ENCODE results near the gene E2F2. TPM values are rescaled to one million over a fixed set of nuclear protein-coding genes. Genes with fewer than 3 reads are reported as not detected.

E2F2 gene
- total and polyA plus RNA-seq, 2 of the 13 experiments (the other 11 are each of a cell fraction or from before 2014, with no cell fraction given), result 0.65 to 6.6 TPM

DNA sequence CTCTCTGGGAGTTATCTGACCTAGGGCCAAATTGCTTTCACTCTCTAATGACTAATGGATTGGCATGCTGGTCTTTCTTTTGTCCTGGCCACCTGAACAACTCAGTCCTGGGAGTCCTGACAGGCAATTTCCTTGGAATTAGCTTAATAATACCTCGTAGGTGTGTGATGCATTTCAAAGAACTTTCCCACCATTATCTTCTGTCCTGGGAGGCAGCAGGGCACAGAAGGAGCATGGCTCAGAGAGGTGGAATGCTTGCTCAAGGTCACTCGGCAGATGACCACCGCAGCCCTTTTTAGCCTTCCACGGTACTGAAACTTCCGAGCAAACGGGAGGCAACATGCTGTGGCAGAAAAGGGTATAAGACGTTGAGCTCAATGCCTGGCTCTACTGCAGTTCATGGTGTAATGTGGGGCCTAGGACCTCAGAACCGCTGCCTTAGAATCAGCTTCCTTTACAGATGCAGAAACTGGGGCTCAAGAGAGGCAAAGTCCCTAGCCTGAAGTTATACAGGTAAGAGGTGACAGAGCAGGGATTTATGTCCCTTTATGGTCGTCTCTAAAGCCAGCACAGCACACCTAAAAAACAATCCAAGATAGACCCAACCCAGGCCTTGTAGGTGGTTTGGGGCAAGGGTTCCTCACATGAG is 25.1 kb upstream of the E2F2 start (continued):
- TF ChIP-seq, protein P1, sequence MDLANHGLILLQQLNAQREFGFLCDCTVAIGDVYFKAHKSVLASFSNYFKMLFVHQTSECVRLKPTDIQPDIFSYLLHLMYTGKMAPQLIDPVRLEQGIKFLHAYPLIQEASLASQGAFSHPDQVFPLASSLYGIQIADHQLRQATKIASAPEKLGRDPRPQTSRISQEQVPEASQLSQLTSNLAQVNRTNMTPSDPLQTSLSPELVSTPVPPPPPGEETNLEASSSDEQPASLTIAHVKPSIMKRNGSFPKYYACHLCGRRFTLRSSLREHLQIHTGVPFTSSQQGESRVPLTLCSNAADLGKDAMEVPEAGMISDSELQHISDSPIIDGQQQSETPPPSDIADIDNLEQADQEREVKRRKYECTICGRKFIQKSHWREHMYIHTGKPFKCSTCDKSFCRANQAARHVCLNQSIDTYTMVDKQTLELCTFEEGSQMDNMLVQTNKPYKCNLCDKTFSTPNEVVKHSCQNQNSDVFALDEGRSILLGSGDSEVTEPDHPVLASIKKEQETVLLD (CRISPR knock-in tag; IDR thresholded peaks at IDR 0.05; ENCODE audit: low read depth), result no peak
- no peak for TF ChIP-seq ZNF569 (CRISPR knock-in tag; IDR thresholded peaks at IDR 0.05; ENCODE audit: borderline replicate concordance)
- TF ChIP-seq ZNF354B (CRISPR knock-in tag; IDR thresholded peaks at IDR 0.05), result no peak
- TF ChIP-seq, protein P2, sequence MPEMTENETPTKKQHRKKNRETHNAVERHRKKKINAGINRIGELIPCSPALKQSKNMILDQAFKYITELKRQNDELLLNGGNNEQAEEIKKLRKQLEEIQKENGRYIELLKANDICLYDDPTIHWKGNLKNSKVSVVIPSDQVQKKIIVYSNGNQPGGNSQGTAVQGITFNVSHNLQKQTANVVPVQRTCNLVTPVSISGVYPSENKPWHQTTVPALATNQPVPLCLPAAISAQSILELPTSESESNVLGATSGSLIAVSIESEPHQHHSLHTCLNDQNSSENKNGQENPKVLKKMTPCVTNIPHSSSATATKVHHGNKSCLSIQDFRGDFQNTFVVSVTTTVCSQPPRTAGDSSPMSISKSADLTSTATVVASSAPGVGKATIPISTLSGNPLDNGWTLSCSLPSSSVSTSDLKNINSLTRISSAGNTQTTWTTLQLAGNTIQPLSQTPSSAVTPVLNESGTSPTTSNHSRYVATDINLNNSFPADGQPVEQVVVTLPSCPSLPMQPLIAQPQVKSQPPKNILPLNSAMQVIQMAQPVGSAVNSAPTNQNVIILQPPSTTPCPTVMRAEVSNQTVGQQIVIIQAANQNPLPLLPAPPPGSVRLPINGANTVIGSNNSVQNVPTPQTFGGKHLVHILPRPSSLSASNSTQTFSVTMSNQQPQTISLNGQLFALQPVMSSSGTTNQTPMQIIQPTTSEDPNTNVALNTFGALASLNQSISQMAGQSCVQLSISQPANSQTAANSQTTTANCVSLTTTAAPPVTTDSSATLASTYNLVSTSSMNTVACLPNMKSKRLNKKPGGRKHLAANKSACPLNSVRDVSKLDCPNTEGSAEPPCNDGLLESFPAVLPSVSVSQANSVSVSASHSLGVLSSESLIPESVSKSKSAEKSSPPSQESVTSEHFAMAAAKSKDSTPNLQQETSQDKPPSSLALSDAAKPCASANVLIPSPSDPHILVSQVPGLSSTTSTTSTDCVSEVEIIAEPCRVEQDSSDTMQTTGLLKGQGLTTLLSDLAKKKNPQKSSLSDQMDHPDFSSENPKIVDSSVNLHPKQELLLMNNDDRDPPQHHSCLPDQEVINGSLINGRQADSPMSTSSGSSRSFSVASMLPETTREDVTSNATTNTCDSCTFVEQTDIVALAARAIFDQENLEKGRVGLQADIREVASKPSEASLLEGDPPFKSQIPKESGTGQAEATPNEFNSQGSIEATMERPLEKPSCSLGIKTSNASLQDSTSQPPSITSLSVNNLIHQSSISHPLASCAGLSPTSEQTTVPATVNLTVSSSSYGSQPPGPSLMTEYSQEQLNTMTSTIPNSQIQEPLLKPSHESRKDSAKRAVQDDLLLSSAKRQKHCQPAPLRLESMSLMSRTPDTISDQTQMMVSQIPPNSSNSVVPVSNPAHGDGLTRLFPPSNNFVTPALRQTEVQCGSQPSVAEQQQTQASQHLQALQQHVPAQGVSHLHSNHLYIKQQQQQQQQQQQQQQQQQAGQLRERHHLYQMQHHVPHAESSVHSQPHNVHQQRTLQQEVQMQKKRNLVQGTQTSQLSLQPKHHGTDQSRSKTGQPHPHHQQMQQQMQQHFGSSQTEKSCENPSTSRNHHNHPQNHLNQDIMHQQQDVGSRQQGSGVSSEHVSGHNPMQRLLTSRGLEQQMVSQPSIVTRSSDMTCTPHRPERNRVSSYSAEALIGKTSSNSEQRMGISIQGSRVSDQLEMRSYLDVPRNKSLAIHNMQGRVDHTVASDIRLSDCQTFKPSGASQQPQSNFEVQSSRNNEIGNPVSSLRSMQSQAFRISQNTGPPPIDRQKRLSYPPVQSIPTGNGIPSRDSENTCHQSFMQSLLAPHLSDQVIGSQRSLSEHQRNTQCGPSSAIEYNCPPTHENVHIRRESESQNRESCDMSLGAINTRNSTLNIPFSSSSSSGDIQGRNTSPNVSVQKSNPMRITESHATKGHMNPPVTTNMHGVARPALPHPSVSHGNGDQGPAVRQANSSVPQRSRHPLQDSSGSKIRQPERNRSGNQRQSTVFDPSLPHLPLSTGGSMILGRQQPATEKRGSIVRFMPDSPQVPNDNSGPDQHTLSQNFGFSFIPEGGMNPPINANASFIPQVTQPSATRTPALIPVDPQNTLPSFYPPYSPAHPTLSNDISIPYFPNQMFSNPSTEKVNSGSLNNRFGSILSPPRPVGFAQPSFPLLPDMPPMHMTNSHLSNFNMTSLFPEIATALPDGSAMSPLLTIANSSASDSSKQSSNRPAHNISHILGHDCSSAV (CRISPR knock-in tag; IDR thresholded peaks at IDR 0.05; ENCODE audit: borderline replicate concordance), result no peak
- TF ChIP-seq, protein P3, sequence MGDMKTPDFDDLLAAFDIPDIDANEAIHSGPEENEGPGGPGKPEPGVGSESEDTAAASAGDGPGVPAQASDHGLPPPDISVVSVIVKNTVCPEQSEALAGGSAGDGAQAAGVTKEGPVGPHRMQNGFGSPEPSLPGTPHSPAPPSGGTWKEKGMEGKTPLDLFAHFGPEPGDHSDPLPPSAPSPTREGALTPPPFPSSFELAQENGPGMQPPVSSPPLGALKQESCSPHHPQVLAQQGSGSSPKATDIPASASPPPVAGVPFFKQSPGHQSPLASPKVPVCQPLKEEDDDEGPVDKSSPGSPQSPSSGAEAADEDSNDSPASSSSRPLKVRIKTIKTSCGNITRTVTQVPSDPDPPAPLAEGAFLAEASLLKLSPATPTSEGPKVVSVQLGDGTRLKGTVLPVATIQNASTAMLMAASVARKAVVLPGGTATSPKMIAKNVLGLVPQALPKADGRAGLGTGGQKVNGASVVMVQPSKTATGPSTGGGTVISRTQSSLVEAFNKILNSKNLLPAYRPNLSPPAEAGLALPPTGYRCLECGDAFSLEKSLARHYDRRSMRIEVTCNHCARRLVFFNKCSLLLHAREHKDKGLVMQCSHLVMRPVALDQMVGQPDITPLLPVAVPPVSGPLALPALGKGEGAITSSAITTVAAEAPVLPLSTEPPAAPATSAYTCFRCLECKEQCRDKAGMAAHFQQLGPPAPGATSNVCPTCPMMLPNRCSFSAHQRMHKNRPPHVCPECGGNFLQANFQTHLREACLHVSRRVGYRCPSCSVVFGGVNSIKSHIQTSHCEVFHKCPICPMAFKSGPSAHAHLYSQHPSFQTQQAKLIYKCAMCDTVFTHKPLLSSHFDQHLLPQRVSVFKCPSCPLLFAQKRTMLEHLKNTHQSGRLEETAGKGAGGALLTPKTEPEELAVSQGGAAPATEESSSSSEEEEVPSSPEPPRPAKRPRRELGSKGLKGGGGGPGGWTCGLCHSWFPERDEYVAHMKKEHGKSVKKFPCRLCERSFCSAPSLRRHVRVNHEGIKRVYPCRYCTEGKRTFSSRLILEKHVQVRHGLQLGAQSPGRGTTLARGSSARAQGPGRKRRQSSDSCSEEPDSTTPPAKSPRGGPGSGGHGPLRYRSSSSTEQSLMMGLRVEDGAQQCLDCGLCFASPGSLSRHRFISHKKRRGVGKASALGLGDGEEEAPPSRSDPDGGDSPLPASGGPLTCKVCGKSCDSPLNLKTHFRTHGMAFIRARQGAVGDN (CRISPR knock-in tag; IDR thresholded peaks at IDR 0.05), result peak; percentile 25; the same call in 1 of the 2 replicates
- peak; percentile 13; the same call in 1 of the 2 replicates for TF ChIP-seq SIN3A (IDR thresholded peaks at IDR 0.05; ENCODE audit: borderline replicate concordance, low read depth, low read length)
- TF ChIP-seq IRF2 (CRISPR knock-in tag; IDR thresholded peaks at IDR 0.05), result peak; percentile 59; the same call in 1 of the 2 replicates
- no peak for TF ChIP-seq ZNF616 (CRISPR knock-in tag; IDR thresholded peaks at IDR 0.05; ENCODE audit: low read depth)
- TF ChIP-seq, protein P4, sequence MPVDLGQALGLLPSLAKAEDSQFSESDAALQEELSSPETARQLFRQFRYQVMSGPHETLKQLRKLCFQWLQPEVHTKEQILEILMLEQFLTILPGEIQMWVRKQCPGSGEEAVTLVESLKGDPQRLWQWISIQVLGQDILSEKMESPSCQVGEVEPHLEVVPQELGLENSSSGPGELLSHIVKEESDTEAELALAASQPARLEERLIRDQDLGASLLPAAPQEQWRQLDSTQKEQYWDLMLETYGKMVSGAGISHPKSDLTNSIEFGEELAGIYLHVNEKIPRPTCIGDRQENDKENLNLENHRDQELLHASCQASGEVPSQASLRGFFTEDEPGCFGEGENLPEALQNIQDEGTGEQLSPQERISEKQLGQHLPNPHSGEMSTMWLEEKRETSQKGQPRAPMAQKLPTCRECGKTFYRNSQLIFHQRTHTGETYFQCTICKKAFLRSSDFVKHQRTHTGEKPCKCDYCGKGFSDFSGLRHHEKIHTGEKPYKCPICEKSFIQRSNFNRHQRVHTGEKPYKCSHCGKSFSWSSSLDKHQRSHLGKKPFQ (CRISPR knock-in tag; IDR thresholded peaks at IDR 0.05; ENCODE audit: insufficient replicate concordance), result peak; percentile 2
- no peak for TF ChIP-seq PHF21A (CRISPR knock-in tag; IDR thresholded peaks at IDR 0.05)
- no peak for TF ChIP-seq MATR3 (CRISPR knock-in tag; IDR thresholded peaks at IDR 0.05)
- no peak for TF ChIP-seq MYNN (CRISPR knock-in tag; IDR thresholded peaks at IDR 0.05; ENCODE audit: low read depth)
- peak; percentile 67 for TF ChIP-seq FOSL2 (CRISPR knock-in tag; IDR thresholded peaks at IDR 0.05)

All from HepG2 (cell line).